SK-N-SH treated with all-trans-retinoic acid at 6 μM for 48 hours (cell line): ENCODE data around the gene KRT9.

ENCODE experiments used
- POU6F1 ChIP-seq: fragments of 250-450 bp; sonication (Bioruptor Pico); IDR thresholded peaks from 2 replicates; pipeline ENCODE4 v1.8.0; 2021; ENCODE audit warnings: low read depth, mild to moderate bottlenecking, moderate library complexity, borderline replicate concordance
- SNAI2 ChIP-seq: fragments of 250-450 bp; sonication (Bioruptor Pico); IDR thresholded peaks from 2 replicates; pipeline ENCODE4 v1.5.0; 2020; ENCODE audit warnings: mild to moderate bottlenecking, moderate library complexity
- ZFP30 ChIP-seq: fragments of 450-650 bp; formaldehyde crosslinking; IDR thresholded peaks from 2 replicates; pipeline ENCODE4 v1.5.0; 2022; ENCODE audit warnings: mild to moderate bottlenecking, moderate library complexity
- ZNF70 ChIP-seq: fragments of 450-650 bp; formaldehyde crosslinking; IDR thresholded peaks from 2 replicates; pipeline ENCODE4 v1.5.0; 2020; ENCODE audit warnings: mild to moderate bottlenecking, moderate library complexity

- TF ChIP-seq ZFP30 (no peak), ZNF70 (CRISPR knock-in tag) (no peak), SNAI2 (CRISPR knock-in tag) (no peak), POU6F1 (no peak)
Observed at GRCh38 chr17:41580244-41580575, 8.4 kb upstream of the KRT9 start.
